Prostate gland (tissue), 2 donors: ENCODE data around the gene SCAPER.

Source experiments
- CTCF ChIP-seq, 4 experiments: fragments of 200-600 bp in 2 of 4; fragments of 450-650 bp in 2 of 4; sonication (generic) in 2 of 4; IDR thresholded peaks; 1 replicate in 3 of 4; 2 replicates in 1 of 4; pipeline ENCODE4 v1.5.1; 2016 to 2019; ENCODE audit warnings: antibody characterized with exemption in 4 of 4, mild to moderate bottlenecking in 2 of 4, moderate library complexity in 2 of 4
- POLR2A ChIP-seq: fragments of 450-650 bp; IDR thresholded peaks from one replicate; pipeline ENCODE4 v1.6.1; 2016; ENCODE audit warnings: antibody characterized with exemption, mild to moderate bottlenecking
- POLR2AphosphoS5 ChIP-seq: sonication (generic); formaldehyde crosslinking; IDR thresholded peaks from one replicate; pipeline ENCODE4 v1.6.1; 2017; ENCODE audit warnings: antibody characterized with exemption

GRCh38 chr15:76349301-76350070, 555.7 kb downstream of the SCAPER start:
- TF ChIP-seq CTCF (IDR thresholded peaks at IDR 0.05) (no peak), POLR2AphosphoS5 (no peak), POLR2A (no peak)
